DMS79 treated with DMSO at 0.1 percent for 48 hours (cell line): ENCODE results near the gene NCR3LG1.
A peak's percentile ranks its signal among the peaks of the same experiment; 100 is the strongest.

Experiments
- DNase-seq: peaks from one replicate; lab custom pipeline; 2025; lab: John Stamatoyannopoulos, UW

The NCR3LG1 gene

GRCh38 chr11:17394743-17395390 lies 43.3 kb downstream of the NCR3LG1 start:
- DNase-seq: no peak

DNA sequence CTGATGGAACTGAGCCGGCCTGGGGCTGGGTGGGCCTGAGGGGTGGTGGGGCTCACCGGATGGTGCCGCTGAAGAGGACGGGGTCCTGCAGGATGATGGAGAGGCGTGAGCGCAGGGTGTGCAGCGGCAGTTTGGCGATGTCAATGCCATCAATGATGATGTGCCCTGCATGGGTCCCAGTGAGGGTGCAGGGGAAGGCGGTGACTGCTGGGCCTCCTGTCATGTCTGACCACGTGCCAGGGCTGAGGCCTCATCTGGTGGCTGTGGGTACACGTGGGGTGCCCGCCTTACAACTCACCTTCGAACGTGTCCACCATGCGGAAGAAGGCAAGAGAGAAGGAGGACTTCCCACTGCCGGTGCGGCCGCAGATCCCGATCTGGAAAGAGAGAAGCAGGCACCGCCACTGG lies 44.0 kb downstream of the NCR3LG1 start:
- DNase-seq: no peak

DNA sequence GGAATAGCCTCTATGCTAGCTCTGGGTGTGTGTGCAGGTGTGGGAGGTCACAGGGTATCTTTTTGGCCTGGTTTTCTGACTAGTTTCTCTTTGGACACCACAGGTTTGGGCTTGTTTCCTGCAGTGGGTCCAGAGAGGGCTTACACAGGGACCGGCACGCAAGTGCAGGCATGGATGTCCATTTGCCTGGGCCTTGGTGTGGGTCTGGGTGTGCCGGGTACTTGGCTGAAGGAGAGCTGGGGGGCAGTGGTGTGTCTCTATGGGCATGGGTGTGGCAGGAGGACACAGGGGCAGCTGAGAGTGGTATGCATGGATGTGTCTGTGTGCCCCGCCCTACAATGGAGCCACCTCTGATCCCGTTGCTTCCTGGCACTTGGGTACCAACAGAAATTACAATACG lies 44.4 kb downstream of the NCR3LG1 start:
- no peak for DNase-seq

DNA sequence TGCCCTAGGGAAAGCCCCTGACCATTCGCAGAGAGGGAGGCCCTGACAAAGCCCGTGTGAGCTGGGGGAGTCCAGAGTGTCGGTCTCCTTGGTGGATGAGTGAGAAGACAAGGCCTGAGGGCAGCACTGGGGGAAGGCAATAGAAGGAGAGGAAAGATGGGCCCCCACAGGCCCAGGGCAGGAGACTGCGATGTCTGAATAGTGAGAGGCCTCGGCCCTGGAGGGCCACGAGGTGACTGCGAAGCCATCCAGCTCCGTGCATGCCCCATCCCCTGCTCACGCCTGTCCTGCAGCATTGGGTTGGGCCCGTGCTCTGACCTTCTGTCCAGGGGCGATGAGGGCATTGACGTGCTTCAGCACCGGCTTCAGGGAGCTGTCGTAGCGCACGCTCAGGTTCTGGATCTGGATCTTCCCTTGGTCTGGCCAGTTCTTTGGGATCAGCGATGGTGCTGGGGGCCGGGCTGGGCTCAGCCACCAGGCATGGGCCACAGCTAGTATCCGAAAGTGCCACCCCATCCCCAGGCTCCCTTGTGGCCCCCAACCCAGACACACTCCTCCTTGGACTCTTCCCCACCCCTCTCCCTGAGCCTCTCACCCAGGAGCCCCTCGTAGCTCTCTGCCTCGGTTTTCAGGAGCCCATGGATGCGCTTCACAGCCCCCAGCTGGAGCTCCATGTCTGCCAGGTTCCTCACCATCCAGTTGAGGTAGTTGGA lies 45.2 kb downstream of the NCR3LG1 start:
- no peak for DNase-seq

DNA sequence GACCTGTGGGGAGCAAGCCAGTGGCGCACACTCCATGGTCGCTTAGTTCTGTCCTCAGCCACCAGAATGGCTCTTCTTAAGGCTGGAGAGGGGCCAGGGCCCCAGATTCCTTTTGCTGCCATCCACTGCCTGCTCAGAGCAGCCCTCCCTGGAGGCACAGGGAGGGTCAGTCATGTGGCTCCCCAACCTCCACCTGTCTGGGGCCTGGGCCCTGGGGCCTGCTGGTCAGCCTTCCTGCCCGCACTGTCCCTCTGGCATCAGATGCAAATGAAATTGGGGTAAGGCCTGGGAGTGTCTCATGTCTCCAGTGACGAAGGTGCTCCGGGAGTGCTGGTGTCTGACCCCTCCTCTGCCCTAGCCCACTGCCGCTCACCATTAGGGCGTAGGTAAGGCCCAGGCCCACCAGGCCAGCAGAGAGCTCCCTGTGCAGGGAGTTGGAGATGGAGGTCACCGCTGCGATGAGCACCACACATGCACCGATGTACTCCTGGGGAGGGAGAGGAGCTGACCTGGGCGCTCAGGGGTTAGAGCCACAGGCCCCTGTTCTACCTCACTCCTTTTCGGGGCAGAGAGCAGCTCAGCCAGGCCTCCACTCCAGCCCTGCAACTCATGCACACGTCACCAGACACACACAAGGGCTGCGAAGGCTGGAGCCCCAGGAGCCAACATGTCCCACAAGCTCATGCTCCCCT lies 45.9 kb downstream of the NCR3LG1 start:
- DNase-seq: no peak

DNA sequence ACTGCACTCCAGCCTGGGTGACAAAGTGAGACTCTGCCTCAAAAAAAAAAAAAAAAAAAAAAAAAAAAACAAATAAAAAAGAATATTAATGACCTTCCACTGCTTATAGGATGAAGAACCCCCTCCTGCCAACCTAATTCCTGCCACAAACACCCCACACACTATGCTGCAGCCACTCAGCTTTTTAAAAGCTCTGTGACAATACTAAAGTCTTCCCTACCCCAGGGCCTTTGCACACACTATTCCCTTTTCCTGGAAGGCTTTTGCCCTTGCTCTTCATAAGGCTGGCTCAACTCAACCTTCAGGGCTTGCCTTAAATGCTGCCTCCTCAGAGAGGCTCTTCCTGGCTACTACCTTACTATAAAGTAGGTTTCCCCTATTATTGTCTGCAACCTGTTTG lies 47.6 kb downstream of the NCR3LG1 start:
- no peak for DNase-seq

- no peak for DNase-seq
These were observed 48.6 kb downstream of the NCR3LG1 start for GRCh38 chr11:17400048-17400775.

DNA sequence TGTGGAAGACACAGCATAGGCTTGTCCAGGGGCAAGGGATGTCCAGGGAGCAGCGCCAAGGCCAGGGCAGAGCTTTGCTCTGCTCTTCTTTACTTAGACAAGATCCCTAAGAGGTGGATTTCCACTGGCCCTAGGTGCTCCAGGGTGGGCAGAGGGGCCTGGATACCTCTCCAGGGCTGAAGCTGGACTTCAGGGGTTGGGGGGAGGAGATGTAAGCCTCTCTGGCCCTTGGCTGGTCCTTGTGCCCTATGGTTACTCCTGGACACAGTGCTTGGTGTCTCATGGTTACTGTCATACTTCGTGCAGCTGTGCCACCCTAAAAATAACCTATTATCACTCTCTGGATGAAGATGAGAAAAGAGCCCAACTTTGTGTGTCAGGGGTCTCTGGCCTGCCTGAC lies 49.7 kb downstream of the NCR3LG1 start:
- DNase-seq: no peak

GRCh38 chr11:17401841-17402240 lies 50.2 kb downstream of the NCR3LG1 start:
- DNase-seq: no peak

- no peak for DNase-seq
These were observed 50.9 kb downstream of the NCR3LG1 start for GRCh38 chr11:17402486-17402885.

GRCh38 chr11:17403980-17404759 lies 52.6 kb downstream of the NCR3LG1 start:
- DNase-seq: peak; percentile 27

DNA sequence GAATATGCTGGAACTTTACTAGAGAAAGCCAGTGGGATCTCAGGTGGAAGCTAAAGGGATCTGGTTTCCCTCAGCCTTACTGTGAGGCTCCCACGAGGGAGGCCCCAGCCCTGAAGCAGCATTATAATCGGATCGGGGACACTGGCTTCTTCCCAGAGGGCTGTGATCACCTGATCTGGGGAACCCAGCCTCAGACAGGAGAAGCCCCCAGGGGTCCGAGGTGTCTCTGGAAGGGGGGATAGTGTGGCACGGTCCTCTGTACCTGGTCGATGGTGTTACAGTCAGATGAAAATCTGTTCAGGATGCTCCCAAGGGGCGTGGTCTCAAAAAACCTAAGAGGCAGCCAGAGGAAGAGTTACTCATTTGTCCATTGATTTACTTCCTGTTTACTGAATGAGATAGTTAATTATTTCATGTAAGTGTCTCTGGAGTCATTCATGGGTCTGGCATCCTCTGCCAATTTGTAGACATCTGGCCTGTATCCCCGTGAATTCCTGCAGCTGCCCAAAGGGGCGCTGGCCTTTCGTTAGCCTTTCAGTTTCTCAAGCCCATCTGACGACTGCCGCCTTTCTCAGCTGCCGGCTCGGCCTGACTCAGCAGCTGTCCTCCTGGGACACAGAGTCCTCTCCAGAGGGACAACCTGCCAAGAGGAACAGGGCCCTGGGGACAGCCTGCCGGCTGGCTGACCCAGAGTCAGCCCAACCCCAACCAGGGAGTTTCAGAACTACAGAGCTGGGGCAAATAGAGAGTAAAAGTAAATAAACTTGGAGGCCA lies 53.8 kb downstream of the NCR3LG1 start:
- no peak for DNase-seq

DNA sequence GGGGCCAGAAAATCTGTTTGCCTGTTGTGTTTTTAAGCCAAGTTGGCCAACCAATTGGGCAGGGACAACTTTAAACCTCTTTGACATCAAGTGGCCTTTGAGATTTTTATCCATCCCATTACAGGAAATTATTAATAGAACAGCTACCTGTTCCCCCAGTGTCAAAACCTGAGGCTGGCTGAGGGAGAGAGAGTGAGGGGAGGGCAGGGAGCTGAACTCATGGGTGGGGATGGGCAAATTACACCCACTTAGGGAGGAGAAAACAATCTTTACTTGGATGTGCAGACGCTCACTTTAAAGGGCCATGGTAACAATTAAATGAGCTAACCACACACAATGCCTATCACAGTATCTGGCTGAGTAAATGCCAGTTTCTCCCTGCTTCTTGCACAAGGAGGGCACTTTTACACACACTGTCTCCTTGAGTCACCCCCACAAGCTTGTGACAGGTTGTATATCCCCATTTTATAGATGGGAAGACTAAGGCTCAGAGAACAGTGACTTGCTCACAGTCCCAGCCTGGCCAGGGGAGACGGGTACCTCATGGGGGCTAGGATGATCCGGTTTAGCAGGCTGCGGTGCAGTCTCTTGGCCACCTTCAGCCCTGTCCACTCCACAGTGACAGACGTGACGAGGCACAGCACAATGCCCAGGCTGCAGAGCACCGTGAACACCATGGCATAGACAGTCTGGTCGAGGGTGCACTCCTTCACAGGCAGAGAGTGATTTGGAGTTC lies 54.6 kb downstream of the NCR3LG1 start:
- DNase-seq: peak; percentile 31

- no peak for DNase-seq
These were observed 55.2 kb downstream of the NCR3LG1 start for GRCh38 chr11:17406818-17407149.

DNA sequence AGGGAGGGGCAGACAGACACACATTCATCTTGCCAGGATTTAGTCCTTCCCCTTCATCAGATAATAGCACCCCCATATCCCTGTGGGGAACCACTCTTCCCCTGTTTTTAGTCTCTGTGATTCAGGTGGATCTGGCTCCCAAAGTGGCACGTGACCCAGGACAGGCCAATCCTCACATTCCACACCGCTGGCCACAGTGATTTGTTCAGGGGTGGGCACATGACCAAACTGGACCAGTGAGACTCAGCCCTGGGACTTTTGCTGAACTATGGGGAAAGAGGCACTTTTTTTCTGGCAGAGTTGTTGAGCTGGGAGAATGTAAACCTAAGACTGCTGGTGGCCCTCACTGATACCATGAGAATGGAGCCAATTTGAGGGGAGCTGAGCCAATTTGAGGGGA lies 56.0 kb downstream of the NCR3LG1 start:
- no peak for DNase-seq

DNA sequence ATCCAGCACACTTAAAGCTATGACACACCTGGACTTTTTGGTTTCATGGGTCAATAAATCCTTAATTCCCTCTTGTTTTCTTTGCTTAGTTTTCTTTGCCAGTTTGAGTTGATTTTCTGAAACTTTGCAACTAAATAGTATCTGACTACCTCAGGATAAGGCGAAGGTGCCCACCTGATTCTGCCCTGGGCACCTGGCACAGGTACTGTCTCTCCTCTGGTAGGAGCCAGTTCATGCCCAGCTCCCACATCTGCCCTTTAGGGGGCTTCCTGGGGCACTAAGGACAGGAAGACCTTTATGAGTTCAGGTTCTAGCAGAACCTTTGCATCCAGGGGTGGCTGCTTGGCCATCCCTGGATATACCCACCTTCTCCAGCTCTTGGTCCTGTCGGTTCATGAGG lies 56.4 kb downstream of the NCR3LG1 start:
- no peak for DNase-seq

DNA sequence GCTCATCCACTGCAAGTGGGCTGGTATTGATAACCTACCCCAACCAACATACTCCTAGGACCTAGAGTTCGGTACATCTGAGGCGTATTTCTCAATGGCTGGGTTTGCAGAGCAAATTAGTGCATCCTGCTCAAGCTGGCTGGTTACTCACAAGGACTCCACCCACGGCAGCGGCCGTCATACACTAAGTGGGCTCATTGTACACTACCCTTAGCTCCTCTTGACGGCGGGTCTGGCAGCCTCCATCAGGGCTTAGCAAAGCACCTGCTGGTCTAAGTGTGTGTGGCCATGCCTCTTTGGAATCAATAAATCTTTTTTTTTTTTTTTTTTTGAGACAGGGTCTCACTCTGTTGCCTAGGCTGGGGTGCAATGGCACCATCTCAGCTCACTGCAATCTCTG lies 57.0 kb downstream of the NCR3LG1 start:
- peak; percentile 21 for DNase-seq

DNA sequence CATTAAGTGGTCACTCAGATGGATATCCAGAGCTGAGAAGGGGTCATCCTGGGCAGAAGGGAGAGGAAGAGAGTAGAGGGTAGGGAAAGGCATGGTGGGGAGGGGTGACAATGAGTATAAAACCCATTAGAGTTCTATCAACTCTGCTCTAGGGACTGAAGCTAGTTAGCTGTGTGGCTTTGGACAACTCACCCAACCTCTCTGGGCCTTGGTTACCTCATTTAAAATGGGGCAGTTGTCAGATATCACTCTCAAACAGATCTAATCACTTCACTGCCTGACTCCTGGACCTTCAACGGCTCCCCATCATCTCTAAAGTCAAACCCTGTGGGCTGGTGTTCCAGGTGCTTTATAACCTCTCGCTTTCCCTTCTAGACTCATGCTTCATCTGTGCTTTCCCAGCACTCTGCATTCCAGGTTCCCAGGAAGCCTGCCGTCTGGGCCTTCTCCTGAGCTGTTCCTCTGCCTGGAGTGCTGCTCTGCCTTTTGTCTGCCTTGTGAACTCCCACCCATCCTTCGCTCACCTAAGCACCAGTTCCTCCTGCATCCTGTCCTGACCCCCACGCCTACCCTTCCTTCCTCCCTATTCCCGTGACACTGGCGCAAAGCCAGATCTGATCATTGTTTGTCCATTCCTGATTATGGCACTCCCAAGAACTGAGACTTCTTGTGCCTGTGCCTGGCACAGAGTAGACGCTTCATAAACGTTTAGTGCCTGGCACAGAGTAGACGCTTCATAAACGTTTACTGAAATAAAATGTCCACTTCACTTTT lies 59.2 kb downstream of the NCR3LG1 start:
- DNase-seq: no peak

GRCh38 chr11:17411418-17411817 lies 59.8 kb downstream of the NCR3LG1 start:
- DNase-seq: no peak
